HG02938 (cell line): Measurements from ENCODE around the gene ATM.
"Not testable (repeated sequence)": the region's sequence is repeated elsewhere in the genome, so short reads cannot be mapped to it uniquely, and the experiment has no call there.

Experiments
- ATAC-seq: cut with Tn5 transposase; IDR thresholded peaks from one replicate; pipeline ENCODE4 v1.9.1; 2021; ENCODE audit warnings: mild to moderate bottlenecking, moderate library complexity; ENCODE audit not compliant: unreplicated experiment

Gene ATM

GRCh38 chr11:108346451-108346850 is 123.6 kb downstream of the ATM start:
- no peak for ATAC-seq

- ATAC-seq = no peak
These were observed 128.6 kb downstream of the ATM start for GRCh38 chr11:108351468-108351867.

- no peak for ATAC-seq
These were observed 141.3 kb downstream of the ATM start for GRCh38 chr11:108364159-108364558.

DNA sequence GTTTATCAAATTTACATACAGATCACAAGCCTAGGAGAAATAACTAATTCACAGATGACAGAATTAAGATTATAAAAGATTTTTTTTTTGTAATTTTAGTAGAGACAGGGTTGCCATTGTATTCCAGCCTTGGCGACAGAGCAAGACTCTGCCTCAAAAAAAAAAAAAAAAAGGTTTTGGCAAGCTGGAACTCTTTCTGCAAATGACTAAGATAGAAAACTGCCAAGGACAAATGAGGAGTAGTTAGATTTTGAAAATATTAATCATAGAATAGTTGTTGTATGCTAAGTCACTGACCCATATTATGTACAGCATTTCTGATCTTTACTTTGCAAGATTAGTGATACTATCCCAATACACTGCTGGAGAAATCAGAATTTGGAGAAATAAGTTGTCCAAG is 145.3 kb downstream of the ATM start:
- ATAC-seq = no peak

DNA sequence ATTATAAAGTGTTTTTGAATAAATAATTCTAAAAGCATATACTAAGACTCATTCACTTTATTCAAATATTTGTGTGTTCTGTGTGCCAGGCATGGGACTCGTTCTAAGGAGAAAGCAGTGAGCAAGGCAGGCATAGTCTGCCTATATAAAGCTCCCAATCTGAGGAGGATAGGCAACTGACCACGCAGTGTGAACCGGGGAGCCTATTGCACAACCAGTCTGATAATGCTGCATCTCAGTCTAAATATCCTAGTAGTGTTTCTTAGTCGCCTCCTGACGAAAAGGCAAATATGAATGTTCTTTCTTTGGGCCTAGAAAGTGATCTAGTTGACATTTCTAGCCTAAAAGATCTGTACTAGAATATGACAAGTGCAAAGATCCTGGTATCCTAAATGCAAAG is 146.2 kb downstream of the ATM start:
- ATAC-seq = no peak

- ATAC-seq = no peak
These were observed 147.4 kb downstream of the ATM start for GRCh38 chr11:108370315-108370714.

- no peak for ATAC-seq
These were observed 148.1 kb downstream of the ATM start for GRCh38 chr11:108370990-108371389.

DNA sequence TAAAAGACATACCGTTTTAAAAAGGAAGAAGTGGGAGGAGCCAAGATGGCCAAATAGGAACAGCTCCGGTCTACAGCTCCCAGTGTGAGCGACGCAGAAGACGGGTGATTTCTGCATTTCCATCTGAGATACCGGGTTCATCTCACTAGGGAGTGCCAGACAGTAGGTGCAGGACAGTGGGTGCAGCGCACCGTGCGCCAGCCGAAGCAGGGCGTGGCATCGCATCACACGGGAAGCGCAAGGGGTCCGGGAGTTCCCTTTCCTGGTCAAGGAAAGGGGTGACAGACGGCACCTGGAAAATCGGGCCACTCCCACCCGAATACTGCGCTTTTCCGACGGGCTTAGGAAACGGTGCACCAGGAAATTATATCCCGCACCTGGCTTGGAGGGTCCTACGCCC is 150.6 kb downstream of the ATM start:
- not testable (repeated sequence) for ATAC-seq

GRCh38 chr11:108388576-108388975 is 165.7 kb downstream of the ATM start:
- ATAC-seq = no peak

GRCh38 chr11:108392353-108392752 is 169.5 kb downstream of the ATM start:
- ATAC-seq = no peak

DNA sequence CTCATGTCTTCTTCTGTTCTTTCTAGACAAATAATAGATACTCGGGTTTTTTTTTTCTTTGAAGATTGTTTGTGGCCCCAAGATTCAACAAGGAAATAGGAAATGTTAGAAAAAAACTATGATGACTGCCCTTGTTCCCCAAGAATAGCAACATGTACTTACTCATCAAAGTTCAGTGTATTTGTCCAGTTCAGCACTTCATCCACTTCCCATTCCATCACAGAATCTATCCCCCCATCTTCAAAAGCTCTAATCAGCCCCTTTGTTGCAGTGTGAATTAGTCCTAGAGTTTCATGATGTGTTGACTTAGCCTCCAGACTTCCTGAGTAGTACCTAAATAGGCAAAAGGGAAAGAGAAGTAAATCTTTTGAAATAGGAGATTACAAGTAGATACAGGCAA is 170.2 kb downstream of the ATM start:
- no peak for ATAC-seq

DNA sequence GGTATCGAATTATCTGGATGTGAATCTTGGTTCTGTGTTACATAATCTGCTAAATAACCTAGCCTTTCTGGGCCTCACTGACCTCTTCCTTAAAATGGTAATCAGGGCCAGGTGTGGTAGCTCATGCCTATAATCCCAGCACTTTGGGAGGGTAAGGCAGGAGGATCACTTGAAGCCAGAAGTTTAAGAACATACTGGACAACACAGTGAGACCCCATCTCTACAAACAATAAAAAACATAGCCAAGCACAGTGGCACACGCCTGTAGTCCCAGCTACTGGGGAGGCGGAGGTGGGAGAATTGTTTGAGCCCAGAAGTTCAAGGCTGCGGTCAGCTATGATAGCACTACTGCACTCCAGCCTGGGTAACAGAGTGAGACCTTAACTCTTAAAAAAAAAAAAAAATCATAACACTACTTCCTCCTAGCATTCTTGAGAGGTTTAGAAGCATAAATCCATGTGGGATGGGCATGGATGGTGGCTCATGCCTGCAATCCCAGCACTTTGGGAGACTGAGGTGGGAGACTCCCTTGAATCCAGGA is 171.9 kb downstream of the ATM start:
- no peak for ATAC-seq

GRCh38 chr11:108396672-108397071 is 173.8 kb downstream of the ATM start:
- ATAC-seq = not testable (repeated sequence)

DNA sequence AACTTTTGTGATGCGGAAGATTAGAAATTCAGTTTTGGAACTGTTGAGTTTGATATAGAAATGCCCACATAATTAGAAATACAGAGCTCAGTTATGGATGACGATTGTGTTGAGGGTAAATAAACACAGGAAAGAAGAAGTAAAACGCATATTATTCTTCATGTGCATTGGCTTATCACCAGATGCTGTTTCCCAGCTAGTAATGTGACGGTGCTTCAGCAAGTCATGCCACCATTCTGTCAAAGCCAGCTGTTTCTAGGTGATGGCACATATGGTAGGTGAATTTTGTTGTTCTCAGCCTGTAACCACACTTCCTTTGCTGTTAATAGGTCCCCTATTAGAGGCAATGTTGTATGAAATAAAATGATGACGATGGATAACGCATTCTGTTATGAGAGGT is 175.6 kb downstream of the ATM start:
- no peak for ATAC-seq

DNA sequence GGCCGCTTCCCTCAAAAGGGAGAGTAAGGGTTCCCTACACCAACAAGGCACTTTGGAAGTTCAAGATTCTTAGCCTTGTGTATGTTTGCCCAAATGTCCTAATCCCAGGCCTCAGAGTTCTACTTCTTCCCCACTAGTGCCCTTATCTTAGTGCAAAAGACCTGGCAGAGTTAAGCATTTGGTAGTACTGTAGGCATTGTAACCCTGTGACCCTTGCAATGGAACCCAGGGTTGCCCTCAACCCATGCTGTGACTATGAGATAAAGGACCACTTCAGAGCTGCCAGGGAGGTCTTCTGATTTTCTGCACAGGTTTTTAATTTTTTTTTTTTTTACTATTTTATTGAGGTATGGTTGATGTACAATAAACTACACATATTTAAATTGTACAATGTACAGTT is 179.4 kb downstream of the ATM start:
- ATAC-seq = no peak

DNA sequence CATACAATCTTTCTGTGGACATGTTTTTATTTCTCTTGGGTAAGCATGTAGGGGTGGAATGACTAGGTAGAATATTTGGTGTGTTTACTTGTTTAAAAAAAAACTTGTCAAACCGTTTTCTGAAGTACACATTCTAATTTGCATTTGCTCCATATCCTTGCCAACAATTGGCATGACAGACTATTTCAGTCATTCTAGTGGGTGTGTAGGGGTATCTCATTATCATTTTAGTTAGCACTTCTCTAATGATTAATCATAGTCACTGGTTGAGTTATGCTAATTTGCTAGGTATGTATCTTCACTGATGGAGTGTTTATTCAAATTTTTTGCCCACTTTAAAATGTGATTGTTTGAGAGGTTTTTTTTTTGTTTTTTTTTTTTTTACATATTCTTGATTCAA is 180.2 kb downstream of the ATM start:
- no peak for ATAC-seq

- no peak for ATAC-seq
These were observed 182.8 kb downstream of the ATM start for GRCh38 chr11:108405706-108406105.

DNA sequence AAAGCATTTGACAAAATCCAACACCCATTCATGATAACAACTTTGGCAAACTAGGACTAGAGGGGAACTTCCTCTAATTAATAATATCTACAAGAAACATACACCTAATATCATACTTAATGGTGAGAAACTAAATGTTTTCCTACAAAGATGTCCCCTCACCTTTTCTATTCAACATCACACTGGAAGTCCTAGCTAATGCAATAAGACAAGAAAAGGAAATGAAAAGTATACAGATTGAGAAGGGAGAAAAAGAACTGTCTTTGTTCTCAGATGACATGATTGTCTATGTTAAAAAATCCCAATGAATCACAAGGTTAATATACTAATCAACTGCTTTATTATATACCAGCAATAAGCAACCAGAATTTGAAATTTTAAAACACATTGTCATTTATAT is 192.1 kb downstream of the ATM start:
- ATAC-seq = no peak

GRCh38 chr11:108417551-108417950 is 194.7 kb downstream of the ATM start:
- ATAC-seq = not testable (repeated sequence)
